OCI-LY3 (cell line): ENCODE data around the gene CLCN2.

Experiments used
- CTCF ChIP-seq: fragments of 200-600, 300-600 bp; sonication (generic); IDR thresholded peaks from 2 replicates; pipeline ENCODE4 v1.5.1; 2014; ENCODE audit warnings: antibody characterized with exemption, low read length, low read depth
- EZH2phosphoT487 ChIP-seq: fragments of 200-600 bp; shearing (Covaris generic); IDR thresholded peaks from 2 replicates; pipeline ENCODE4 v1.6.1; 2018; ENCODE audit warnings: antibody characterized with exemption, mixed run types, low read depth

GRCh38 chr3:184375747-184376461 is 14.5 kb upstream of the CLCN2 start:
- no peak for TF ChIP-seq CTCF
- TF ChIP-seq EZH2phosphoT487, result no peak
